Renal cortical epithelial cell (primary cell): ENCODE measurements around the gene NRG2. TPM values are rescaled to one million over a fixed set of nuclear protein-coding genes. Genes with fewer than 3 reads are reported as not detected.

Experiments
- total RNA-seq: library from RNA; depleted of rRNA; stranded (reverse); fragments of >200 nt; gene quantifications from 2 replicates; pipeline ENCODE4 v1.2.3, GENCODE V29; 2014

Gene NRG2
- total RNA-seq, 1 donor from 2014 or later: 0.45 TPM

Other genes with a start within 250 kb of the NRG2 start
- gene PSD2, start 247.5 kb downstream of the NRG2 start, total RNA-seq: 0.05 TPM in 1 of 2 replicates, not detected in the other
- 6.1 and 22.4 TPM in 2 replicates for gene PURA, start 70.8 kb upstream of the NRG2 start, total RNA-seq
- gene IGIP, start 82.6 kb upstream of the NRG2 start, total RNA-seq: 4.5 and 17.2 TPM in 2 replicates
- 27.0 and 30.0 TPM in 2 replicates for gene CYSTM1, start 131.9 kb upstream of the NRG2 start, total RNA-seq